HUDEP-2 (cell line): ENCODE measurements around the gene GPX7.

Experiments
- DNase-seq, 76 experiments: peaks; one replicate each; lab custom pipeline; 2025; ENCODE audit not compliant: unreplicated experiment in 76 of 76; lab: John Stamatoyannopoulos, UW

GPX7 gene

DNA sequence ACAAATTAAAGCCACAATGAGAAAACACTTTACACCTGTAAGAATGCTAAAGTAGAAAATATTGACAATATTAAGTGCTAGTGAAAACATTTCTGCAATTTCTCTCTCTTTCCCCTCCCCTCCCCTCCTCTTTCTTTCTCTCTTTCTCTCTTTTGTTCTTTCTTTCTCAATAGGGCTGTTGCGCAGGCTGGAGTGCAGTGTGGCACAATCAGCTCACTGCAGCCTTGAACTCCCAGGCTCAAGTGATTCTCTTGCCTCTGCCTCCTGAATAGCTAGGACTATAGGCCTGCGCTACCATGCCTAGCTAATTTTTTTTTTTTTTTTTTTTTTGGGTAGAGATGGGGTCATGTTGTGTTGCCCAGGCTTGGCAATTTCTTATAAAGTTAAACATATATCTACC, 24.9 kb downstream of the GPX7 start:
- DNase-seq = no peak

DNA sequence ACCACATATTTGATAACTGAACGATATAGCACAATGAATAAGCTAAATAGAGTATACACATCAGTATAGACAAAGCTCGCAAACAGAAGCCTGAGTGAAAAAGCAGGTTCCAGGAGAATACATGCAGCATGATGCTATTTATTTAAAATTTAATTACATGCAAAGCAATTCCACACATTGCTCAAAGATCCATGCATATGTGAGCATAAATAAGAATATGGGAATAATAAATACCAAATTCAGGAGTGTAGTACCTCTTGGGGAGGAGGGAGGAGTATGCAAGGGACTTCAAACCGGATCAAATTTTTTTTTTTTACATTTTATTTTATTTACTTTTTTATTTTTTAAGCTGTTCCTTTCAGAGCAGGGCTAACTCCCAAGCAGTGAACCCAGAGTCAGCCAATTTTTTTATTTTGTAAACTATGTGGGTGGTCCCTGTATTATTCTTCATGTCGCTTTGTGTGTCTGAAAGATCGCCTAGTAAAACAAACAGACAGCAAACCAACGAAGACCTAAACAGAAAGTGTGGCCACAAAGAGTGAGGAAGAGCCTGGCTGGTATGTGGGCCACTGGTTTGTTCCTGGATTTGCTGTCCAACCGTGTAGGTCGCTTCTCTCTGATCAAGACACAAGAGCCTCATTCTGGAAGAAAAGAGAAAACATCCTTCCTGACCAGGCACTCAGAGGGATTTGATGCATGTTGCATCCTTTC, 26.6 kb downstream of the GPX7 start:
- no peak for DNase-seq

DNA sequence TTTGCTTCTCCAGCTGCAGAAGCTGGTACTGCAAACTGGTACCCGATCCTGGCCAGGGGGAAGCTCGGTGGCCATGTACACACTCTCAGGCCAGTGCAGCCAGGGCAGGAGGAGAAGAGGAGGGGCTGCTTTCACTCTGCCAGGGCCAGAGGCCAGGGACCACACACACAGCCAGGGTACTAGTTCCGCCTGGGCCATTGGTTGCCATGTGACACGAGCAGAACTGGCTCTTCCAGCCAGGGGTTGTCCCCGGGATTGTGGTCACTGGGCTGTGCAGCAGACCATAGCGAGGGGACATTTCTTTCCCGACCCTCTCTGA, 27.1 kb downstream of the GPX7 start:
- no peak for DNase-seq

DNA sequence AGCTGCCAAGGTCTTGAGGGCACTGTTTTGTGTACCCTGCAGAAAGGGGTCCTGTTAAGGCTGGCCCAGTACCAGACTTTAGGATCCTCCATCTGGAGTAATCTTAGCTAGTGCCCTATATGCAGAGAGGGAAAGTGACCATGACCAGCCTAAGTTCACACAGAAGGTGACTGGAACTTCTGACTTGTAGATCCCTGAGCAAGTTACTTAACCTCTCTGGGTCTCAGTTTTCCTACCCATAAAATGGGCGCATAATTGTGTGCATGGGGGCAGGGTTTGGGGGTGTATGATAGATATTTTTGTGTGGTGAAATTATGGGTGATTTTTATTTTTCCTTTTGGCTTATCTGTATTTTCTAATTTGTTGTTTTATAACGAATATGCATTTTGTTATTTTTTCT, 27.5 kb downstream of the GPX7 start:
- no peak for DNase-seq

DNA sequence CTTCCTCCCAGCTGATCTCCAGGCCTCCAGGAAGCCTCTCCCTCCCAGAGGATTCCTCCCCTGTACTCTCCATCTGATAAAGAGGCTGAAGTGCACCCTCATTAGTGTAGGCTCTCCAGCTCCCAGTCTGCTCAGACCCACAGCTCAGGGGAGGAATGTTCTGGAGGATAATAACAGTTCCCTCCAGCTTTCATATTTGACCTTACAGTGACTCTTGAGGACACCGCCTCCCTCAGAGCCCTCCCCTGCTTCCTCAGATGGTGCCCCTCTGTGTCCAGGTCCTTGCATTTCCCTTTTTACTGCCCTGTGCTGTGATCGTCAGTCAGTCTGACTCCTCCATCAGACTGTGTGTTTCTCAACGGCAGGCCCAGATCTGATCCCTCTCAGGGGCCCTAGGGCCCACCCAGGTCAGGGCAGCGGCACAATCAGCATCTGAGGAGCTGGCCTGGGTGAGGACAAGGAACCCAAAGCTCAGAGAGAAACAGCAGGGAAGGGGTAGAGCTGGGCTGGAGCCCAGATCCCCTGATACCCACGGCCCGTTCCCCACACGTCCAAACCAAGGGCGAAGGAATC, 29.7 kb downstream of the GPX7 start:
- DNase-seq = no peak

DNA sequence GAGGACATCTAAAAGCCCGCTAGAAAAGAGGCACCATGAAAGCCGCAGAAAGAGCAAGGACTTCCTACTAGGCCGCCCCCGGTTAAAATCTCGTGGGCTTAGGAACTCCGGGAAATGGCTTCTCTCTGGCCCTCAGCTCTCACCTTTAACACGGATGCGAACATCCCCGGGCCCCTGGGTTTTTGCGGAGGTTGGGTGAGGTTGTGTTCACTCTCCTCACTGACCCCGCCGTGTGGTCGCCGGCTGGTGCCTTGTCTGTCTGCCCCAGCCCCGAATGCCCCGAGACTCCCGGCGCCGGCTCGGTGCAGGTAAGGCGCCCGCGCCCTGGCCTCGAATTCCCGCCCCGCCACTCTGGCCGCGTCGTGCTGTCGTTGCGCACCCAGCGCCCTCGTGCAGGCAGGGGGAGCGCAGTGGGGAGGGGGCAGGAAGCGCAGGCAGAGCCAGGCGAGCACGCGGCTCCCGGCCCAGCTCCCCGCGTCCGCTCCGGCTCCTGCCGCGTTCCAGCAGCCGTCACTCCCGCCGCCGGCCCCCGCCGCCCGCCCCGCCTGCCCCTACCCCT, 30.6 kb downstream of the GPX7 start, which contains the start of gene SHISAL2A:
SHISAL2A (plus strand) TSS at position 437 of the 559 bp plus-strand sequence. CDS start 326 bp downstream, outside the sequence.
- DNase-seq = no peak

DNA sequence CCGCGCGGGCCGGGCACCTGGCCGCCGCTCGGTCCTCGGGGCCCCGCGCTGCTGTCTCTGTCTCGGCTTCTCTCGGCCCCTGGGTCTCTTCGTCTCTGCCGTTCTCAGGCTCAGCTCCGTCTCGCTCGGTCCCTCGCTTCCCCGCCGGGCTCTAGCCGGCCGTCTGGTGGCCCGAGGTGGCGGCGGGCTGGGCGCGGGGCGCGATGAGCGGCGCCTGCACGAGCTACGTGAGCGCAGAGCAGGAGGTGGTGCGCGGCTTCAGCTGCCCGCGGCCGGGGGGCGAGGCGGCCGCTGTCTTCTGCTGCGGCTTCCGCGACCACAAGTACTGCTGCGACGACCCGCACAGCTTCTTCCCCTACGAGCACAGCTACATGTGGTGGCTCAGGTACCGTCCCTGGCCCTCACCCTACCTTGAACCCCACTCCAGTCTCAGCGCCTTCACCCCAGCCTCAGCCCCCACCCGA, 31.2 kb downstream of the GPX7 start:
- DNase-seq = no peak

DNA sequence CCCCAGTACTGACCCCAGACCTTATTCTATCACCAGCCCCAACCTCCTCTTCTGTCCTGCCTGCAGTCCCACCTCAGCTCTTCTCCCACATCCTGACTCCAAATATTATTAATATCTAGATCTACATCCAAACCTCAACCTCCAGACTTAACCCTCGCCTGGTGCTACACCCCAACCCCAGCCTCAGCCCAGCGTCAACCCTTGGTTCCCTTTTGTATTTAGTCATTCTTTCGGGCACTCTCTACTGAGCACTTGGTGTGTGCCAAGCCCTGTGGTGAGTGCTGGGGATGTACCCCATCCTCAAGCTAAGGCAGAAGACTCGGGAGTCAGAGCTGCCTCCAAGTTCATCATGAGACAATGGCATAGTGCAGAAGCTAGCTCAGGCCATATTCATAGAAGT, 31.9 kb downstream of the GPX7 start:
- DNase-seq = no peak

DNA sequence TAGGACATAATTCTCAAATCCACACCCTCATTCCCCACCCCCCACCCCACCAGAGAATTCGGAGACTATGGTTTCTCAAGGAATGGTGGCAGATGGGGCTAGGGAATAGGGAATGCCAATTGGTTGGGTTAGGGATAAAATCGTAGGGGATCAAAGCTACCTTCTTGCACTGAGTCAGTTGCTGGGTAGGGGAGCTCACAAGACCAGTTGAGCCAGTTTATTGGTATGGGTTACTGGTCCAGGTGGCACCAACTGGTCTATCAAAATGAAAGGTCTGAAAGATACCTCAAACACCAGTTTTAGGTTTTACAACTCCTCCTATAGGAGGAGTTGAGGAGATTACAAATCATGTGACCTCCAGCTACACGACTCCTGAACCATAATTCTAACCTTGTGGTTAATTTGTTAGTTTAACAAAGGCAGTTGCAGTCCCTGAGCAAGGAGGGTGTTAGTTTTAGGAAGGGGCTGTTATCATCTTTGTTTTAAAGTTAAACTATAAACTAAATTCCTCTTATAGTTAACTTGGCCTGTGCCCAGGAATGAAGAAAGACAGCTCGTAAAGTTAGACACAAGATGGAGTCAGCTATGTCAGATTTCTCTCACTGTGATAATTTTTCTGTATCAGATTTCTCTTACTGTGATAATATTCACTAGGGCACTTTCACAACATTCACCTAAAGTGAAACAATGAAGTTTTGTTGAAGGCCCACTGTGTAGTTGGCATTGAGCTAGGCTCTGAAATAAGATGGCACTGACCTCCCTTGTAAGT, 33.3 kb downstream of the GPX7 start:
- no peak for DNase-seq

DNA sequence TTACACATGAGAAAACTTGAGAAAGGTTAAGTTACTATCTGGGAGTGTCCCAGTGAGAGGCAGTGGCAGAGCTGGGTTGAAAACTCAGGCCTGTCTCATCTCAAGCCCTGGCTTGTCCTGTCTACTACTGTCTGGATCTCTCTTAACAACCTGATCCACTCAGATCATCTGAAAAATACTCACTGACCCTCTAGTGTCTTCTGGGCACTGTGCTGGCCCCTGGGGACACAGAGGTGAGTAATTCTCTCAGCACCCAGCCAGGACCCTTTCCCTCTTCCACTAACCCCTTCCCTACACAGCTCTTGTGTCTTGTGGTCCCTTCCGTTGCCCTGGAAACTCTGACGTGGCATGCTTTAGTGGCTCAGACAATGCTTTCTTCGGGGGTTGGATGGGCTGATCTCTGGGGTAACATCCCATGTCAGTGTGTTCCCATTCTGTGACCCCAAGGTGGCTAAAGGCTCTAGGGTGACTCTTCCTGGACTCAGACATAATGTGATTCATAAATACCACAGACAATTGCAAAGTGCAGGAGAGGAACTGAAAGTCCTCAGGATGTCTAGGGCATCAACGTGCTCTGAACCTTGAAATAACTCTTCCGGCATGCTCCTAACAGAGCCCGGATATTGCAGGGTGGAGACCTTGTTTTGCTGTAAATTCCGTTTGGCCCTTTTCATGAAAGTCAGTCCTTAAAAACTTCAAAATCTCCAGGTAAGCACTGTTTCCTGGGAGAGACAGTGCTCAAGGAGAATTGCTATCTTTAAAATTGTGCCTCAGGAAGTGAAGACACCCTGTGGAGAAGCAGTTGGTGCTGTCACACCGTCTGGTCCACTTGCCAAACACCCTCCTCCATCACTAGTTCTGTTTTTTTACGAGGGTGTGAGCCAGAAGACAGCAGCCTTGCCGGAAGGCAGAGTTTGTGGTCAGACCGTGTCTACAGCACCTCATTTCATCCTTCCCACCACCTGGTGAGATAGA, 34.8 kb downstream of the GPX7 start:
- no peak for DNase-seq

DNA sequence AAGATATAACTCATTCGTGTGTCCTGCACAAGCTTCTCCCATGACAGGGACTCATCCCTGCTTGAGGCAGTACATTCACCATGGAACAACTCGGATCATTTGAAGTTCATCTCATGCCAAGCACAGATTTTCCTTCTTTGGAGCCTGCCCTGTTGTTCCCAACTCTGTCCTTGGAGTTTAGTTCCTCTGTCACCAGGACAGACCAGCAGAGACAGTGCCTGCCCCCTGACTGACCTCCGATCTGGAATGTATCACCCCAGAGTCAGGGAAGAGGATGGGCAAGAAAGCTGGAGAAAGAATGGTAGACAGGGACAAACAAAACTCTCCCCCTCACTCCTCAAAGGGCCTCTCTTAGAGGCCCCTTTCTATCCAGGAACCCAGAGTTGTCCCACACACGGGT, 35.8 kb downstream of the GPX7 start:
- DNase-seq = no peak

DNA sequence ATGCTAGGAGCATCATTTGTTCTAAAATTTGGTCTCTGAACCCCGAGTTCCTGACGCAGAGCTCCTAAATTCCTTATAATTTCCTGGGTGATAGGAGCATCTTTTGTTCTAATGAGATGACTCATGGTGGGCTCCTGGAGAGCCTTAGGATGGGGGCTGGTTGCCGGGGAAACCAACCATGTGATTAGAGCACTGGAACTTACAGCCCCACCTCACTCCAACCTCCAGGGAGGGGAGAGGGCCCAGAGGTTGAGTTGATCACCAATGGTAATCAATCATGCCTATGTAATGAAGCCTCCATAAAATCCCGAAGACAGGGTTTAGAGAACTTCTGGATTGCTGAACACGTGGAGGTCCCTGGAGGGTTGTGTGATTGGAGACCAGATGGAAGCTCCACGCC, 38.5 kb downstream of the GPX7 start:
- no peak for DNase-seq

DNA sequence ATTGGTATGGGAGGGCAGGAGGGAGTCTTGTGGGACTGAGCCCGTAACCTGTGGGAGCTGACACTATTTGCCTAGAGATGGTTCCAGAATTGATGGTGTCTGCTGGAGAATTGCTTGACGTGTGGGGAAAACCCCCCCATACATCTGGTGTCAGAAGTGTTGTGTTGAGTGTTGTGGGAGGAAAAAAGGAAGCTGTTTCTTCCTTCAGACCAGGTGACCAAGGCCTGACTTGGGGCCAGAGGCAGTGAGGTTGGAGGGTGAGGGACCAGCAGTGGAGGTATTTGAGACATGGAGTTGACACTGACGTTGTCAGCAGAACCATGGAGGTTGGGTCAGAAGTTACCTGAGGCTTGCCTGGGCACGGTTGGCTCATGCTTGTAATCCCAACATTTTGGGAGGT, 39.1 kb downstream of the GPX7 start:
- DNase-seq = no peak

DNA sequence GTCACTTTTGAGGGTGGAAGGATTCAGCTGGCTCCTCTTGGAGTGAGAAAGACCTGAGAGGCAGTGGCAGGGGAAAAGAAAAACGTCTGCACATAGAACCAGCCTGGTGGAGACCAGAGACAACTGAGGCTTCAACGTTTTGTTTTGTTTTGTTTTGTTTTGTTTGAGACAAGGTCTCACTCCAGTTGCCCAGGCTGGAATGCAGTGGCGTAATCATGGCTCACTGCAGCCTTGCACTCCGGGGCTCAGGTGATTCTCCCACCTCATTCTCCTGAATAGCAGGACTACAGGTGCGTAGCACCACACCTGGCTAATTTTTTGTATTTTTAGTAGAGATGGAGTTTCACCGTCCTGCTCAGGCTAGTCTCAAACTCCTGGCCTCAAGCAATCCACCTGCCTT, 43.1 kb downstream of the GPX7 start:
- DNase-seq = no peak

DNA sequence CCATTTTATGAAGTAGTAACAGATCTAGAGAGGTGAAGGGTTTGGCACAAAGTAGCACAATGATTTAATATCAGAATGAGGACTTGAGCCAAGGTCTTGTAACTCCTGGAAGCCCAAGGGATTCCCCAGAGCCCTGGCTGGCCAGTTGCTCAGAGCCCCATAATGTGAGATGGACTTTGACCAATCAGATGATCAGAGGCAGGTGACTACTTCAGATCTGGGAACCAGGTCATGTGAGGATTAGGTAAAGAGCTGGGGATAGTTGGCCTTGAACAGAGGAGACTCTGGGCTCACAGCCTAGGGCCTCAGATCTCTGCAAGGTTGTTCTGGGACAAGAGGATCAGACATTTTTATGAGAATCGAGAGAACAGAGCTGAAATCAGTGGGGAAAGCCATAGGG, 49.7 kb downstream of the GPX7 start:
- no peak for DNase-seq

DNA sequence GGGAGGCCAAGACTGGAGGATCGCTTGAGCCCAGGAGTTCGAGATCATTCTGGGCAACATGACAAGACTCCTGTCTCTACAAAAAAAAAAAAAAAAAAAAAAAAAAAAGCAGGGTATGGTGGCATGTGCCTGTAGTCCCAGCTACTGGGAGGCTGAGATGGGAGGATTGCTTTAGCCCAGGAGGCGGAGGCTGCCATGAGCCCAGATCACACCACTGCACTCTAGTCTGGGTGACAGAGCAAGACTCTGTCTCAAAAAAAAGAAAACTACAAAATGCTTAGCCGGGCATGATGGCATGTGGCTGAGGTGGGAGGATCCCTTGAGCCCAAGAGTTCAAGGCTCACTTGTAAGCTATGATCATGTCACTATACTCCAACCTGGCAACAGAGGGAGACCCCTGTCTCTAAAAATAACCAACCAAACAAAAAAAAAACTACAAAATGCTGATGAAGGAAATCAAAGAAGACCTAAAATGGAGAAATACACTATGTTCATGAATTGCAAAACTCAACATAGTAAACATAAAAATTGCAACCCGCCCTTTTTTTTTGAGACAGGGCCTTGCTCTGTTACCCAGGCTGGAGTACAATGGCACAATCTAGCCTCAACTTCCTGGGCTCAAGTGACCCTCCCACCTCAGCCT, 51.2 kb downstream of the GPX7 start:
- no peak for DNase-seq

DNA sequence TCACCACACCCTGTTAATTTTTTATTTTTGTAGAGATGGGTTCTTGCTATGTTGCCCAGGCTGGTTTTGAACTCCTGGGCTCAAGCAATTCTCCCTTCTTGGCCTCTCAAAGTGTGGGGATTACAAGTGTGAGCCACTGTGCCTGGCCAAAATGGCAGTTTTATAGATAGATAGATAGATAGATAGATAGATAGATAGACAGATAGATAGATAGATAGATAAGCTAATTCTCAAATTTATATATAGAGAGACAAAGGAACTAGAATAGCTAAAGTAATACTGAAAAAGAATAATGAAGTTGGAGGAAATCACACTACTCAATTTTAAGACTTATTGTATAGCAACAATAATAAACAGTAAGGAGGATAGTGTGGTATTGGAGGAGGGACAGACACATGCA, 51.9 kb downstream of the GPX7 start:
- no peak for DNase-seq

DNA sequence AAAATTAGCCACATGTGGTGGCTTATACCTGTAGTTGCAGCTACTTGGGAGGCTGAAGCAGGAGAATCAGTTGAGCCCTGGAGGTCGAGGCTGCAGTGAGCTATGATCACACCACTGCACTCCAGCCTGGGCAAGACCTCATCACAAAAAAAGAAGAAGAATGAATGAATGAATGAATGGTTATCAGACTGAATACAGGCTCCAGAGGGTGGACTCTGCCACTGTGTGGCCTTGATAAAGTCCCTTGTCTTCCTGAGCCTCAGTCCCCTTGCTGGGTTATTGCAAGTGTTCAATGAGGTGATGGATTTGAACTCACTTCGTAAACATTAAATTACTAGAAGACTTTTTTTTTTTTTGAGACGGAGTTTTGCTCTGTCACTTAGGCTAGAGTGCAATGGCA, 55.5 kb downstream of the GPX7 start:
- DNase-seq = no peak
